ENCODE data around the gene VSIG1. TPM values are rescaled to one million over a fixed set of nuclear protein-coding genes. Genes with fewer than 3 reads are reported as not detected.
A peak's percentile ranks its signal among the peaks of the same experiment; 100 is the strongest.

VSIG1 gene
- total and polyA plus RNA-seq, 9 donors: 0.04 to 0.45 (median 0.11) TPM; not detected in 6

GRCh38 chrX:108091264-108091877 is 46.5 kb downstream of the VSIG1 start, which contains the start of the genes ATG4A and PSMD10:
TSS of gene ATG4A (plus strand) at chrX:108091778. CDS start at chrX:108091827, 49 bp downstream.
TSS of gene PSMD10 (minus strand) at chrX:108091542. CDS start at chrX:108091520, 22 bp downstream.
- intact Hi-C loops (cut with DNase I): no loop called here
- H3K4me3 ChIP-seq: peak within 1 kb of the TSS; percentile 50
- TF ChIP-seq EP300 (IDR thresholded peaks at IDR 0.05) (no peak), POLR2A (IDR thresholded peaks at IDR 0.05) (peak; percentile 66)
- TF ChIP-seq, protein P1, sequence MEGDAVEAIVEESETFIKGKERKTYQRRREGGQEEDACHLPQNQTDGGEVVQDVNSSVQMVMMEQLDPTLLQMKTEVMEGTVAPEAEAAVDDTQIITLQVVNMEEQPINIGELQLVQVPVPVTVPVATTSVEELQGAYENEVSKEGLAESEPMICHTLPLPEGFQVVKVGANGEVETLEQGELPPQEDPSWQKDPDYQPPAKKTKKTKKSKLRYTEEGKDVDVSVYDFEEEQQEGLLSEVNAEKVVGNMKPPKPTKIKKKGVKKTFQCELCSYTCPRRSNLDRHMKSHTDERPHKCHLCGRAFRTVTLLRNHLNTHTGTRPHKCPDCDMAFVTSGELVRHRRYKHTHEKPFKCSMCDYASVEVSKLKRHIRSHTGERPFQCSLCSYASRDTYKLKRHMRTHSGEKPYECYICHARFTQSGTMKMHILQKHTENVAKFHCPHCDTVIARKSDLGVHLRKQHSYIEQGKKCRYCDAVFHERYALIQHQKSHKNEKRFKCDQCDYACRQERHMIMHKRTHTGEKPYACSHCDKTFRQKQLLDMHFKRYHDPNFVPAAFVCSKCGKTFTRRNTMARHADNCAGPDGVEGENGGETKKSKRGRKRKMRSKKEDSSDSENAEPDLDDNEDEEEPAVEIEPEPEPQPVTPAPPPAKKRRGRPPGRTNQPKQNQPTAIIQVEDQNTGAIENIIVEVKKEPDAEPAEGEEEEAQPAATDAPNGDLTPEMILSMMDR (IDR thresholded peaks at IDR 0.05): no peak
- WGBS, 3 donors: 30 to 37% (median 30%) methylated on average over 40 to 47 of the region's 47 CpGs
- no peaks in the 10 kb centered on the region for H3K36me3 ChIP-seq
- H3K27ac ChIP-seq: peak within 1 kb of the TSS; percentile 34 to 71
- H3K4me1 ChIP-seq (ENCODE audit: insufficient read depth): no peaks in the 10 kb centered on the region
- H3K27me3 ChIP-seq: no peaks in the 10 kb centered on the region
- peak; percentile 85 to 90 (median 88) for DNase-seq
- H3K9me3 ChIP-seq: no peaks in the 10 kb centered on the region

- no peaks in the 10 kb centered on the region for H3K9me3 ChIP-seq
- H3K27ac ChIP-seq: no peak overlapping the region
- intact Hi-C loops (cut with DNase I): no loop called here
- H3K36me3 ChIP-seq: no peaks in the 10 kb centered on the region
- H3K4me3 ChIP-seq: peak overlapping the region; percentile 48
- DNase-seq: no peak
- 24 to 38% (median 29%) methylated on average over 15 of the region's 15 CpGs for WGBS, 3 donors
- TF ChIP-seq POLR2A (IDR thresholded peaks at IDR 0.05) (no peak), EP300 (IDR thresholded peaks at IDR 0.05) (no peak)
- TF ChIP-seq, protein P1 (IDR thresholded peaks at IDR 0.05): no peak
- no peaks in the 10 kb centered on the region for H3K4me1 ChIP-seq (ENCODE audit: insufficient read depth)
- H3K27me3 ChIP-seq: no peaks in the 10 kb centered on the region
Observed at GRCh38 chrX:108091878-108092291, 47.0 kb downstream of the VSIG1 start.

GRCh38 chrX:108097380-108097779 is 52.5 kb downstream of the VSIG1 start:
- DNase-seq: no peak
- H3K4me3 ChIP-seq: no peak overlapping the region
- intact Hi-C loops (cut with DNase I): no loop called here

GRCh38 chrX:108105473-108105872 is 60.6 kb downstream of the VSIG1 start:
- intact Hi-C loops (cut with DNase I): no loop called here
- H3K4me3 ChIP-seq: no peak overlapping the region
- TF ChIP-seq POLR2A (IDR thresholded peaks at IDR 0.05) (no peak), EP300 (IDR thresholded peaks at IDR 0.05) (no peak)
- TF ChIP-seq, protein P1 (IDR thresholded peaks at IDR 0.05): no peak
- H3K27me3 ChIP-seq: no peaks in the 10 kb centered on the region
- DNase-seq: no peak
- no peaks in the 10 kb centered on the region for H3K9me3 ChIP-seq
- no peak overlapping the region for H3K27ac ChIP-seq
- no peaks in the 10 kb centered on the region for H3K36me3 ChIP-seq
- no peaks in the 10 kb centered on the region for H3K4me1 ChIP-seq (ENCODE audit: insufficient read depth)

More at GRCh38 chrX:108097380-108097779, 52.5 kb downstream of the VSIG1 start:
- Histone ChIP-seq H3K27ac (no peak overlapping the region), H3K27me3 (no peaks in the 10 kb centered on the region), H3K36me3 (no peaks in the 10 kb centered on the region), H3K4me1 (ENCODE audit: insufficient read depth) (no peaks in the 10 kb centered on the region), H3K9me3 (no peaks in the 10 kb centered on the region)
- no peak for TF ChIP-seq POLR2A (IDR thresholded peaks at IDR 0.05)
- TF ChIP-seq, protein P1 (IDR thresholded peaks at IDR 0.05): no peak
- no peak for TF ChIP-seq EP300 (IDR thresholded peaks at IDR 0.05)
- WGBS, 3 donors: 84 to 87% (median 86%) methylated on average over 2 of the region's 2 CpGs
